NB4 (cell line): ENCODE measurements around the gene ZW10.
A peak's percentile ranks its signal among the peaks of the same experiment; 100 is the strongest.

Source experiments
- DNase-seq: peaks from one replicate; pipeline ENCODE4 v3.0.0; 2010; ENCODE audit warnings: low read depth
- H3K4me3 ChIP-seq: one replicate; pipeline ENCODE4 v1.5.1; 2011; ENCODE audit warnings: mild to moderate bottlenecking, low read depth, low read length, moderate library complexity
- CTCF ChIP-seq: IDR thresholded peaks from one replicate; pipeline ENCODE4 v1.5.1; 2012; ENCODE audit warnings: low read depth, low read length
- MAX ChIP-seq: IDR thresholded peaks from 2 replicates; pipeline ENCODE4 v1.6.1; 2011; ENCODE audit warnings: low read depth, low read length
- MYC ChIP-seq: IDR thresholded peaks from 2 replicates; pipeline ENCODE4 v1.6.1; 2011; ENCODE audit warnings: low read depth, low read length
- POLR2A ChIP-seq: IDR thresholded peaks from 2 replicates; pipeline ENCODE4 v1.6.1; 2011; ENCODE audit warnings: mild to moderate bottlenecking; ENCODE audit not compliant: insufficient read length; ENCODE audit errors: extremely low read depth

Gene ZW10

GRCh38 chr11:113693030-113693429 lies 80.5 kb downstream of the ZW10 start:
- no peak for DNase-seq
- no peak for TF ChIP-seq MAX
- no peak overlapping the region for H3K4me3 ChIP-seq

- peak; percentile 84 for DNase-seq
- TF ChIP-seq MAX = 0 out of 2 replicates have a peak, but pooled peaks have one; percentile 2
- no peak for TF ChIP-seq POLR2A
- peak; percentile 12; the same call in 1 of the 2 replicates for TF ChIP-seq MYC
- TF ChIP-seq CTCF = peak; percentile 78
- no peak overlapping the region for H3K4me3 ChIP-seq
These were observed 82.6 kb downstream of the ZW10 start for GRCh38 chr11:113690619-113691569.

GRCh38 chr11:113689768-113690618 lies 83.5 kb downstream of the ZW10 start:
- H3K4me3 ChIP-seq = no peak overlapping the region
- no peak for DNase-seq
- TF ChIP-seq MAX (no peak), POLR2A (no peak), MYC (no peak), CTCF (no peak)

GRCh38 chr11:113685654-113686359 lies 87.7 kb downstream of the ZW10 start:
- no peak for DNase-seq
- no peak overlapping the region for H3K4me3 ChIP-seq
- no peak for TF ChIP-seq POLR2A
- TF ChIP-seq MYC = no peak
- no peak for TF ChIP-seq CTCF
- no peak for TF ChIP-seq MAX

- no peak for DNase-seq
- TF ChIP-seq MYC = no peak
- no peak overlapping the region for H3K4me3 ChIP-seq
These were observed 89.0 kb downstream of the ZW10 start for GRCh38 chr11:113684496-113684895.

GRCh38 chr11:113683481-113684046 lies 89.9 kb downstream of the ZW10 start:
- H3K4me3 ChIP-seq = no peak overlapping the region
- no peak for DNase-seq
- no peak for TF ChIP-seq MYC
- TF ChIP-seq CTCF = no peak
- no peak for TF ChIP-seq POLR2A
- TF ChIP-seq MAX = no peak
